ENCODE data around the gene RAP1GDS1.

Gene RAP1GDS1

DNA sequence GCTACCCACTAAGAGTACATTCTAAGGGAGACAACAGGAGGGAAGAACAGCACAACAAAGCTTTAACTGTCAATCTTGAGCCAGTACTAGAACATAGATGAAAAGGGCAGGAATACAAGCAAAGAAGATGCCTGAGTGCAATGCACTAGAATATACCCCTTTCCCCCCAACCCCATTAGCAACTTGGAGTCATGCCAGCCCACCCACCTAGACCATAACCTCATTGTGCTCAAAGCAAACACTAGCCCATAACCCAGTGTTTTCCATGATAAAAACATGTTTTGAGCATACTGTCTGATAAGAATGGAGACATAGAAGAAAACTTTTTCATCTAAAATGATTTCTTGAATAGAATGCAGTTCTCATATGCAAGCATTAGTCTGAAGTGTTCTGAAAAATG, 183.2 kb downstream of the RAP1GDS1 start:
- no peaks in the 10 kb centered on the region for H4K20me1 ChIP-seq (ENCODE audit: insufficient read depth)
- no peak overlapping the region for H3K9ac ChIP-seq
- H3K4me1 ChIP-seq (ENCODE audit: low read depth, poor library complexity, severe bottlenecking): no peaks in the 10 kb centered on the region
- TF ChIP-seq, protein P1, sequence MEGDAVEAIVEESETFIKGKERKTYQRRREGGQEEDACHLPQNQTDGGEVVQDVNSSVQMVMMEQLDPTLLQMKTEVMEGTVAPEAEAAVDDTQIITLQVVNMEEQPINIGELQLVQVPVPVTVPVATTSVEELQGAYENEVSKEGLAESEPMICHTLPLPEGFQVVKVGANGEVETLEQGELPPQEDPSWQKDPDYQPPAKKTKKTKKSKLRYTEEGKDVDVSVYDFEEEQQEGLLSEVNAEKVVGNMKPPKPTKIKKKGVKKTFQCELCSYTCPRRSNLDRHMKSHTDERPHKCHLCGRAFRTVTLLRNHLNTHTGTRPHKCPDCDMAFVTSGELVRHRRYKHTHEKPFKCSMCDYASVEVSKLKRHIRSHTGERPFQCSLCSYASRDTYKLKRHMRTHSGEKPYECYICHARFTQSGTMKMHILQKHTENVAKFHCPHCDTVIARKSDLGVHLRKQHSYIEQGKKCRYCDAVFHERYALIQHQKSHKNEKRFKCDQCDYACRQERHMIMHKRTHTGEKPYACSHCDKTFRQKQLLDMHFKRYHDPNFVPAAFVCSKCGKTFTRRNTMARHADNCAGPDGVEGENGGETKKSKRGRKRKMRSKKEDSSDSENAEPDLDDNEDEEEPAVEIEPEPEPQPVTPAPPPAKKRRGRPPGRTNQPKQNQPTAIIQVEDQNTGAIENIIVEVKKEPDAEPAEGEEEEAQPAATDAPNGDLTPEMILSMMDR (conservative IDR thresholded peaks at IDR 0.05; ENCODE audit: low read depth, low read length): no peak
- H3K79me2 ChIP-seq (ENCODE audit: insufficient read depth, low read depth): no peaks in the 10 kb centered on the region
- H3K27me3 ChIP-seq (ENCODE audit: insufficient read depth, low read depth): no peaks in the 10 kb centered on the region
- no peak overlapping the region for H3K4me2 ChIP-seq
- no peak overlapping the region for H3K27ac ChIP-seq
- no peaks in the 10 kb centered on the region for H3K36me3 ChIP-seq (ENCODE audit: insufficient read depth)
- no peak overlapping the region for H3K4me3 ChIP-seq (IDR thresholded peaks at IDR 0.05; ENCODE audit: insufficient read depth, low read depth, low read length)
- H2AFZ ChIP-seq (ENCODE audit: low read depth): no peak overlapping the region

DNA sequence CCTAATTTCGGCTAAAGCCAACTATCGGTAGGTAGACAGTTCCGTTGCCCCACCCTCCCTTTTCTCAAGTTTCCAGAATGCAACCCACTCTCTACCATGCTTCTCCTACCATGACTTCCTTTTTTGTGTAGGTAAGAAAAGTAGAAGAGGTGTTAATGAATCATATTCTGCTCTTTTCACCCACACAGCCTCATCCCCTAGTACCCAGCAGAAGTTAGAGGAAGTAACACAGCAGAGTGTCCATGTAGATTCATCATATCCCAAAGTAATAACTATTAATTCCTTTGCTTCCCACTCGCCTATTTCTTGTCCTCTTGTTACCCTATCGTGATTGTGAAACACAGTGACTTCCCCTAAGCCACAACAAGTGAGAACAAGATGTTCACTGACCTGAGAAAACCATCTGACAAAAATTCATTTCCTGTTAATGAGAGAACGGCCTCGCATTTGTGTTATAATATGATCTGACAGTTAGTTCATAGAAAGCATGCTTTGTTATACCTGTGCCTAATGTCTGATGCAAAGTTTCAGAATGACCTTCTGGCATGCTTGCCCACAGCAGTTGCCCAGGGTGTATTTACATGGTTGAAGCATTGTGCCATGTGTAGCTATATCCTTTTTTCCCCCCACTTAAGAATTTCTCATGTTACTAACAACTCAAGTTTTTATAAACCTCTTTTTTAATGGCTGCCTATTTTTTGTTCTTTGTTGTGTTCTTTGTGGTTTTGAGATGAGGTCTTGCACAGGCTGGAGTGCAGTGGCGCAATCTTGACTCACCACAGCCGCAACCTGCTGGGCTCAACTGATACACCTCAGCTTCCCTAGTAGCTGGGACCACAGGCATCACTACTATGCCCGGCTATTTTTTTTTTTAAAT, 185.6 kb downstream of the RAP1GDS1 start:
- no peaks in the 10 kb centered on the region for H3K36me3 ChIP-seq (ENCODE audit: insufficient read depth)
- H4K20me1 ChIP-seq (ENCODE audit: insufficient read depth): no peaks in the 10 kb centered on the region
- H3K27ac ChIP-seq: no peak overlapping the region
- no peak overlapping the region for H3K9ac ChIP-seq
- H3K4me3 ChIP-seq (IDR thresholded peaks at IDR 0.05; ENCODE audit: insufficient read depth, low read depth, low read length): no peak overlapping the region
- TF ChIP-seq, protein P1 (conservative IDR thresholded peaks at IDR 0.05; ENCODE audit: low read depth, low read length): no peak
- H3K4me1 ChIP-seq (ENCODE audit: low read depth, poor library complexity, severe bottlenecking): no peaks in the 10 kb centered on the region
- no peaks in the 10 kb centered on the region for H3K27me3 ChIP-seq (ENCODE audit: insufficient read depth, low read depth)
- H3K79me2 ChIP-seq (ENCODE audit: insufficient read depth, low read depth): no peaks in the 10 kb centered on the region
- H2AFZ ChIP-seq (ENCODE audit: low read depth): no peak overlapping the region
- H3K4me2 ChIP-seq: no peak overlapping the region

DNA sequence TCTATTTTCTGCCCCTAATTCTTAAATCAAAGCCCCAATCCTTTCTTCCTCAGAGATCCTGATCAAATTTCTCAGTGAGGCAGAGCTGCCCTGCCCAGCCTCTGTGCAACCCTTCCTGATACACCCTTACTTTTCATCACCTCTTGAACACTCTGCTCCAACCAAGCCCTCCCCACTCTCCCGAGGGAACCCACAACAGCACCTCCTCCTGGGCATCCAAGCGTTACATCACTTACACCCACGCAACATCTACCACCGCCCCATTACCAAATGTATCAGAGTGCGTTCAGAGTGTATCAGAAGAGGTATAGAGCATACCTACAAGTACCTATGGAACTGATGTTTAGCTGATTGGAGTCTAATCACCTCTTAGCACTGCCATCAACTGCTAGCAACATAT, 186.5 kb downstream of the RAP1GDS1 start:
- no peak overlapping the region for H3K4me2 ChIP-seq

DNA sequence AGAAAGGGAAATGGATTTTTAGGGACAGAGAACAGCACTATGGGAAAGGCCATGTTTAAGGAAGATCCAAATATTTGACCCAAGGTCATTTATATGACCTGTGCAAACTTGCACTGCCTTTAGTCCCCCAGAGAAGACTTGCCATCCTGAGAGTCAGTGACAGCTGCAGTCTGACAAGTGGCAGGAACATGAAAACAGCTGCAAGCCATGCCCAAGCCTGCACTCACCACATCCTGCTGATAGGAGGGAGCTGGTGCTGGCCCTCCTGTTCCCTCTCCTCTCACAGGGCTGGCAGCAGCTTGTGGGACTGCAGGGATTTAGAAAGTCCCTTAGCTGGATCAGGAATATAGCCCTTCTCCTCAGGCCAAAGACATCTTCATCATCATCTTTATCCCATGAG, 187.7 kb downstream of the RAP1GDS1 start:
- Histone ChIP-seq H3K9ac (no peak overlapping the region), H3K36me3 (ENCODE audit: insufficient read depth) (no peaks in the 10 kb centered on the region), H3K4me2 (no peak overlapping the region), H3K27ac (no peak overlapping the region), H3K4me1 (ENCODE audit: low read depth, poor library complexity, severe bottlenecking) (no peaks in the 10 kb centered on the region), H4K20me1 (ENCODE audit: insufficient read depth) (no peaks in the 10 kb centered on the region), H3K27me3 (ENCODE audit: insufficient read depth, low read depth) (no peaks in the 10 kb centered on the region), H3K4me3 (IDR thresholded peaks at IDR 0.05; ENCODE audit: insufficient read depth, low read depth, low read length) (no peak overlapping the region), H2AFZ (ENCODE audit: low read depth) (no peak overlapping the region), H3K79me2 (ENCODE audit: insufficient read depth, low read depth) (no peaks in the 10 kb centered on the region)
- TF ChIP-seq, protein P1 (conservative IDR thresholded peaks at IDR 0.05; ENCODE audit: low read depth, low read length): no peak

More for the DNA sequence above, 186.5 kb downstream of the RAP1GDS1 start:
- H3K4me1 ChIP-seq (ENCODE audit: low read depth, poor library complexity, severe bottlenecking): no peaks in the 10 kb centered on the region
- no peaks in the 10 kb centered on the region for H3K36me3 ChIP-seq (ENCODE audit: insufficient read depth)
- H3K27ac ChIP-seq: no peak overlapping the region
- no peak overlapping the region for H3K4me3 ChIP-seq (IDR thresholded peaks at IDR 0.05; ENCODE audit: insufficient read depth, low read depth, low read length)
- no peaks in the 10 kb centered on the region for H3K27me3 ChIP-seq (ENCODE audit: insufficient read depth, low read depth)
- no peaks in the 10 kb centered on the region for H4K20me1 ChIP-seq (ENCODE audit: insufficient read depth)
- TF ChIP-seq, protein P1 (conservative IDR thresholded peaks at IDR 0.05; ENCODE audit: low read depth, low read length): no peak
- no peaks in the 10 kb centered on the region for H3K79me2 ChIP-seq (ENCODE audit: insufficient read depth, low read depth)
- no peak overlapping the region for H3K9ac ChIP-seq
- H2AFZ ChIP-seq (ENCODE audit: low read depth): no peak overlapping the region

Data from KMS-11 (cell line).